HepG2 (cell line): ENCODE measurements around the gene ID4. TPM values are rescaled to one million over a fixed set of nuclear protein-coding genes. Genes with fewer than 3 reads are reported as not detected.

Experiments
- ATAC-seq: fragments of 200-7000 bp; cut with Tn5 transposase; 3 replicates; pipeline ENCODE4 v1.9.1; 2020; ENCODE audit warnings: mild to moderate bottlenecking, moderate library complexity
- BruUV-seq: library from RNA; stranded (reverse); fragments of 400-500 nt; replicated peaks from 2 replicates; lab custom pipeline; 2021; lab: Mats Ljungman, UMichigan
- CTCF ChIA-PET: fragments of 300-600 bp; formaldehyde crosslinking; extraction: SDS; loops from one replicate; lab custom pipeline; 2021; ENCODE audit warnings: low total read pairs, inconsistent platforms, low intra/inter-chr PET ratio; lab: Yijun Ruan, JAX
- POLR2A ChIA-PET: fragments of 350-600 bp; sonication (Branson Sonifier 250); formaldehyde crosslinking; loops from one replicate; lab custom pipeline; 2020; ENCODE audit warnings: antibody characterized with exemption, inconsistent platforms; lab: Yijun Ruan, JAX
- DNase-seq: peaks from one replicate; pipeline ENCODE4 v3.0.0-alpha.2; 2015; ENCODE audit warnings: low spot score
- FAIRE-seq: peaks from 3 replicates; lab custom pipeline; 2011; peaks lifted over from hg19 to GRCh38; lab: Jason Lieb, UNC
- H2AFZ ChIP-seq: one replicate; pipeline ENCODE4 v1.6.1; 2011; ENCODE audit warnings: low read length, inconsistent platforms
- H3K27ac ChIP-seq: fragments of 300-600 bp; 3 replicates; pipeline ENCODE4 v1.8.0; 2011; ENCODE audit warnings: mixed run types, mild to moderate bottlenecking, mixed read lengths, low read length, inconsistent platforms; ENCODE audit not compliant: insufficient read depth; ENCODE audit errors: extremely low read length
- H3K27me3 ChIP-seq, 2 experiments: fragments of 200-600 bp in 1 of 2; 2 replicates in 1 of 2; 3 replicates in 1 of 2; pipeline versions ENCODE4 v1.6.0 to v1.8.0; 2011; ENCODE audit warnings: low read length in 2 of 2, mild to moderate bottlenecking in 2 of 2, moderate library complexity in 2 of 2, inconsistent platforms in 1 of 2; ENCODE audit not compliant: insufficient read depth in 2 of 2, control insufficient read depth in 1 of 2
- H3K36me3 ChIP-seq, 2 experiments: fragments of 200-600 bp in 1 of 2; replicated peaks in 1 of 2; 2 replicates in 1 of 2; 3 replicates in 1 of 2; pipeline versions ENCODE4 v1.5.1 to v1.8.0; 2011; ENCODE audit warnings: low read length in 2 of 2, inconsistent platforms in 1 of 2; ENCODE audit not compliant: insufficient read depth in 2 of 2, control insufficient read depth in 1 of 2
- H3K4me1 ChIP-seq: 2 replicates; pipeline ENCODE4 v1.5.1; 2012; ENCODE audit warnings: low read length, inconsistent platforms; ENCODE audit not compliant: insufficient read depth
- H3K4me2 ChIP-seq: 2 replicates; pipeline ENCODE4 v1.6.0; 2011; ENCODE audit warnings: low read depth, low read length, inconsistent platforms
- H3K4me3 ChIP-seq, 3 experiments: fragments of 200-600 bp in 1 of 3; sonication (generic), shearing (Covaris generic) in 1 of 3; replicated peaks in 1 of 3; 2 replicates each; pipeline ENCODE4 v1.5.1; 2011 to 2016; ENCODE audit warnings: low read length in 3 of 3, inconsistent platforms in 2 of 3, low read depth in 2 of 3, mild to moderate bottlenecking in 2 of 3, control low read depth in 1 of 3, mixed read lengths in 1 of 3; ENCODE audit not compliant: insufficient read depth in 1 of 3
- H3K79me2 ChIP-seq: one replicate; pipeline ENCODE4 v1.6.1; 2011; ENCODE audit warnings: low read length, inconsistent platforms; ENCODE audit not compliant: insufficient read depth
- H3K9ac ChIP-seq: 2 replicates; pipeline ENCODE4 v1.6.0; 2011; ENCODE audit warnings: mild to moderate bottlenecking, low read depth, low read length, inconsistent platforms; ENCODE audit not compliant: insufficient read depth
- H3K9me3 ChIP-seq: 2 replicates; pipeline ENCODE4 v1.5.1; 2012; ENCODE audit warnings: mild to moderate bottlenecking, low read length
- H4K20me1 ChIP-seq: 2 replicates; pipeline ENCODE4 v1.6.0; 2011; ENCODE audit warnings: inconsistent platforms, mild to moderate bottlenecking, low read length, moderate library complexity; ENCODE audit not compliant: insufficient read depth
- ATF3 ChIP-seq: sonication (generic); formaldehyde crosslinking; IDR thresholded peaks from 2 replicates; pipeline ENCODE4 v1.4.0; 2020; ENCODE audit warnings: missing genetic modification reagents
- ELF3 ChIP-seq: IDR thresholded peaks from 2 replicates; pipeline ENCODE4 v1.6.1; 2016; ENCODE audit warnings: missing genetic modification reagents, missing compliant biosample characterization
- JUNB ChIP-seq: sonication (generic); formaldehyde crosslinking; IDR thresholded peaks from 2 replicates; pipeline ENCODE4 v1.8.0; 2022; ENCODE audit warnings: missing genetic modification reagents, mild to moderate bottlenecking, borderline replicate concordance
- NFIC ChIP-seq: IDR thresholded peaks from 2 replicates; pipeline ENCODE4 v1.6.1; 2012; ENCODE audit warnings: mild to moderate bottlenecking, low read length, inconsistent platforms
- STAT5B ChIP-seq: sonication (generic); formaldehyde crosslinking; IDR thresholded peaks from 2 replicates; pipeline ENCODE4 v1.4.0; 2020; ENCODE audit warnings: missing genetic modification reagents
- TEAD2 ChIP-seq: sonication (generic); formaldehyde crosslinking; IDR thresholded peaks from 2 replicates; pipeline ENCODE4 v1.9.0; 2021; ENCODE audit warnings: missing genetic modification reagents
- TP53 ChIP-seq: sonication (generic); formaldehyde crosslinking; conservative IDR thresholded peaks from 2 replicates; pipeline ENCODE4 v1.4.0; 2020; ENCODE audit warnings: missing genetic modification reagents
- TRIM22 ChIP-seq: fragments of 450-650 bp; IDR thresholded peaks from 2 replicates; pipeline ENCODE4 v1.6.1; 2017
- ZNF281 ChIP-seq: sonication (generic); formaldehyde crosslinking; IDR thresholded peaks from 2 replicates; pipeline ENCODE4 v1.4.0; 2020; ENCODE audit warnings: missing genetic modification reagents, borderline replicate concordance
- ZNF317 ChIP-seq: sonication (generic); formaldehyde crosslinking; IDR thresholded peaks from 2 replicates; pipeline ENCODE4 v1.5.0; 2020; ENCODE audit warnings: mild to moderate bottlenecking, missing genetic modification reagents
- ZNF672 ChIP-seq: sonication (generic); formaldehyde crosslinking; IDR thresholded peaks from 2 replicates; pipeline ENCODE4 v1.8.1; 2022; ENCODE audit warnings: missing genetic modification reagents
- ZNF773 ChIP-seq: sonication (generic); formaldehyde crosslinking; IDR thresholded peaks from 2 replicates; pipeline ENCODE4 v1.4.0; 2020; ENCODE audit warnings: missing genetic modification reagents, borderline replicate concordance
- WGBS: methylation state at CpG from one replicate; pipeline ENCODE4 v1.1.6; 2017; ENCODE audit warnings: low lambda C conversion rate; 5-methylcytosine and 5-hydroxymethylcytosine counted together
- in situ Hi-C: cut with HindIII; loops from 2 replicates; pipeline ENCODE4 v1.10.0; 2017; ENCODE audit warnings: low pct_unique_long_range_greater_than_20kb; ENCODE audit not compliant: extremely low pct_ligation_motif_present
- intact Hi-C: fragments of 100-400 bp; cut with micrococcal nuclease; formaldehyde crosslinking; loops from one replicate; pipeline ENCODE4 v1.10.0; 2022; ENCODE audit not compliant: unreplicated experiment
- polyA plus RNA-seq, 8 experiments: library from polyadenylated mRNA; depleted of rRNA in 3 of 8; stranded (reverse) in 7 of 8; unstranded in 1 of 8; fragments of >200 nt; fragmentation: Illumina TruSeq in 4 of 8; extraction: Trizol in 4 of 8; gene quantifications; 2 replicates each; pipeline versions ENCODE4 v1.2.1 to v1.2.3, GENCODE V29; 2011 to 2016; ENCODE audit warnings: low read depth in 4 of 8, missing spikeins in 1 of 8, mixed read lengths in 1 of 8; ENCODE audit not compliant: insufficient read depth in 1 of 8
- total RNA-seq, 5 experiments: library from RNA; depleted of rRNA; stranded (reverse); fragments of >200 nt; fragmentation: Illumina TruSeq; extraction: Trizol; gene quantifications; 2 replicates each; pipeline ENCODE4 v1.2.3, GENCODE V29; 2016; ENCODE audit warnings: low read depth in 1 of 5

Gene ID4
- total and polyA plus RNA-seq, 2 of the 13 experiments (the other 11 are each of a cell fraction or from before 2014, with no cell fraction given) = 0.20 to 0.44 TPM

- POLR2A ChIA-PET = no interaction called here
- CTCF ChIA-PET = no interaction called here
- WGBS = 82% methylated on average over 4 of the region's 4 CpGs
Measured at GRCh38 chr6:19835605-19836004, 1.6 kb upstream of the ID4 start.

More at GRCh38 chr6:19835605-19836004, 1.6 kb upstream of the ID4 start:
- Histone ChIP-seq H2AFZ (no peak overlapping the region), H3K27me3 (no peaks in the 10 kb centered on the region; a peak in 1 of 5 replicates), H3K4me3 (no peak overlapping the region), H3K79me2 (no peaks in the 10 kb centered on the region), H3K36me3 (no peaks in the 10 kb centered on the region), H3K9me3 (no peaks in the 10 kb centered on the region), H4K20me1 (no peaks in the 10 kb centered on the region; the same call in 1 of the 2 replicates), H3K27ac (no peak overlapping the region), H3K4me1 (peaks cover 42% of the 10 kb centered on the region), H3K4me2 (no peak overlapping the region), H3K9ac (no peak overlapping the region)
- TF ChIP-seq TEAD2 (CRISPR knock-in tag) (no peak), ZNF672 (no peak), TRIM22 (no peak), ZNF281 (no peak), JUNB (CRISPR knock-in tag) (no peak), ELF3 (CRISPR knock-in tag) (no peak), STAT5B (CRISPR knock-in tag) (no peak), ATF3 (no peak), ZNF317 (CRISPR knock-in tag) (no peak), TP53 (CRISPR knock-in tag) (no peak), ZNF773 (CRISPR knock-in tag) (no peak), NFIC (no peak)
- in situ Hi-C loops (loop anchor here (25.0 kb wide), 1 partner anchor 1573 kb away; the partner anchor contains the start of gene DEK), intact Hi-C loops (no loop called here)
- BruUV-seq = no TSS peak
- FAIRE-seq (no peak), ATAC-seq (no peak), DNase-seq (no peak)
